IMR-90 (cell line): ENCODE results near the gene ENOX1. TPM values are rescaled to one million over a fixed set of nuclear protein-coding genes. Genes with fewer than 3 reads are reported as not detected.
A peak's percentile ranks its signal among the peaks of the same experiment; 100 is the strongest.

Source experiments
- ATAC-seq: fragments of 200-7000 bp; cut with Tn5 transposase; 2 replicates; pipeline ENCODE4 v1.9.1; 2020; ENCODE audit warnings: low read depth, mild to moderate bottlenecking, moderate library complexity
- BruUV-seq: library from RNA; stranded (reverse); fragments of 400-500 nt; replicated peaks from 2 replicates; lab custom pipeline; 2021; lab: Mats Ljungman, UMichigan
- CTCF ChIA-PET: fragments of 300-600 bp; formaldehyde crosslinking; extraction: SDS; loops from one replicate; lab custom pipeline; 2021; ENCODE audit warnings: antibody characterized with exemption; lab: Yijun Ruan, JAX
- POLR2A ChIA-PET: fragments of 300-600 bp; sonication (Branson Sonifier 250); formaldehyde crosslinking; loops from one replicate; lab custom pipeline; 2022; ENCODE audit warnings: antibody characterized with exemption; ENCODE audit not compliant: unreplicated experiment; lab: Charles Lee
- DNase-seq: peaks from one replicate; pipeline ENCODE4 v3.0.0; 2013
- H2AFZ ChIP-seq: replicated peaks from 2 replicates; pipeline ENCODE3; 2013; ENCODE audit warnings: low read length, mild to moderate bottlenecking; ENCODE audit not compliant: poor library complexity
- H2AK5ac ChIP-seq: 2 replicates; pipeline ENCODE4 v1.6.1; 2013; ENCODE audit warnings: low read depth, low read length, inconsistent platforms
- H2AK9ac ChIP-seq: replicated peaks from 2 replicates; pipeline ENCODE3; 2013; ENCODE audit warnings: mild to moderate bottlenecking, low read depth, low read length, moderate library complexity; ENCODE audit not compliant: poor library complexity
- H2BK120ac ChIP-seq: 2 replicates; pipeline ENCODE4 v1.6.1; 2013; ENCODE audit warnings: low read depth, low read length, inconsistent platforms
- H2BK15ac ChIP-seq: 3 replicates; pipeline ENCODE4 v1.6.1; 2013; ENCODE audit warnings: low read depth, low read length, inconsistent platforms
- H2BK20ac ChIP-seq: 2 replicates; pipeline ENCODE4 v1.6.1; 2013; ENCODE audit warnings: low read depth, mild to moderate bottlenecking, inconsistent platforms, low read length, moderate library complexity
- H2BK5ac ChIP-seq: 2 replicates; pipeline ENCODE4 v1.6.1; 2013; ENCODE audit warnings: mild to moderate bottlenecking, low read depth, low read length, inconsistent platforms; ENCODE audit not compliant: poor library complexity, severe bottlenecking
- H3K14ac ChIP-seq: replicated peaks from 2 replicates; pipeline ENCODE4 v1.6.1; 2013; ENCODE audit warnings: low read depth, low read length, inconsistent platforms
- H3K18ac ChIP-seq: 2 replicates; pipeline ENCODE4 v1.6.1; 2013; ENCODE audit warnings: low read depth, low read length, control low read depth
- H3K23ac ChIP-seq: 2 replicates; pipeline ENCODE4 v1.6.1; 2013; ENCODE audit warnings: low read depth, low read length, inconsistent platforms
- H3K27ac ChIP-seq: 2 replicates; pipeline ENCODE4 v1.5.1; 2013; ENCODE audit warnings: mild to moderate bottlenecking, control low read depth, low read length; ENCODE audit not compliant: insufficient read depth
- H3K27me3 ChIP-seq: 2 replicates; pipeline ENCODE4 v1.6.1; 2013; ENCODE audit warnings: low read length; ENCODE audit not compliant: control insufficient read depth, insufficient read depth
- H3K36me3 ChIP-seq: 2 replicates; pipeline ENCODE4 v1.6.1; 2013; ENCODE audit warnings: low read length, mixed read lengths; ENCODE audit not compliant: control insufficient read depth, insufficient read depth
- H3K4ac ChIP-seq: 2 replicates; pipeline ENCODE4 v1.6.1; 2013; ENCODE audit warnings: low read depth, low read length, inconsistent platforms
- H3K4me1 ChIP-seq: 2 replicates; pipeline ENCODE4 v1.6.1; 2013; ENCODE audit warnings: low read length, mixed read lengths; ENCODE audit not compliant: control insufficient read depth, insufficient read depth
- H3K4me2 ChIP-seq: 2 replicates; pipeline ENCODE4 v1.6.1; 2013; ENCODE audit warnings: low read depth, mild to moderate bottlenecking, control low read depth, low read length, moderate library complexity
- H3K4me3 ChIP-seq: 2 replicates; pipeline ENCODE4 v1.5.1; 2013; ENCODE audit warnings: low read depth, mild to moderate bottlenecking, control low read depth, low read length, moderate library complexity; ENCODE audit not compliant: insufficient read depth
- H3K56ac ChIP-seq: 2 replicates; pipeline ENCODE4 v1.6.1; 2013; ENCODE audit warnings: low read length, inconsistent platforms; ENCODE audit not compliant: insufficient read depth; ENCODE audit errors: extremely low read depth
- H3K79me1 ChIP-seq, 2 experiments: 2 replicates each; pipeline ENCODE4 v1.6.1; 2013; ENCODE audit warnings: low read length in 2 of 2, inconsistent platforms in 1 of 2, low read depth in 1 of 2
- H3K9ac ChIP-seq: 2 replicates; pipeline ENCODE4 v1.6.1; 2013; ENCODE audit warnings: low read depth, low read length, control low read depth
- H3K9me1 ChIP-seq: 2 replicates; pipeline ENCODE4 v1.6.1; 2013; ENCODE audit warnings: low read length, inconsistent platforms; ENCODE audit not compliant: insufficient read depth
- H3K9me3 ChIP-seq: 2 replicates; pipeline ENCODE4 v1.6.1; 2013; ENCODE audit warnings: low read length; ENCODE audit not compliant: control insufficient read depth, insufficient read depth
- H4K20me1 ChIP-seq: 2 replicates; pipeline ENCODE4 v1.6.1; 2013; ENCODE audit warnings: low read length, inconsistent platforms; ENCODE audit not compliant: insufficient read depth
- H4K5ac ChIP-seq: 2 replicates; pipeline ENCODE4 v1.6.1; 2013; ENCODE audit warnings: mild to moderate bottlenecking, low read depth, low read length, control low read depth
- H4K8ac ChIP-seq, 2 experiments: 2 replicates each; pipeline ENCODE4 v1.6.1; 2013; ENCODE audit warnings: low read depth in 2 of 2, low read length in 2 of 2, control low read depth in 1 of 2, inconsistent platforms in 1 of 2
- H4K91ac ChIP-seq: 2 replicates; pipeline ENCODE4 v1.6.1; 2013; ENCODE audit warnings: low read depth, low read length, inconsistent platforms; ENCODE audit not compliant: insufficient read depth
- MAFK ChIP-seq: IDR thresholded peaks from 2 replicates; pipeline ENCODE4 v1.6.1; 2012; ENCODE audit warnings: low read depth, low read length, improper control_type of control experiment
- MXI1 ChIP-seq: IDR thresholded peaks from 2 replicates; pipeline ENCODE4 v1.6.1; 2012; ENCODE audit warnings: low read depth, mild to moderate bottlenecking, low read length, moderate library complexity, borderline replicate concordance
- RAD21 ChIP-seq: IDR thresholded peaks from 2 replicates; pipeline ENCODE4 v1.6.1; 2012; ENCODE audit warnings: low read length, improper control_type of control experiment
- RCOR1 ChIP-seq: IDR thresholded peaks from 2 replicates; pipeline ENCODE4 v1.6.1; 2012; ENCODE audit warnings: mild to moderate bottlenecking, low read length, improper control_type of control experiment; ENCODE audit not compliant: insufficient replicate concordance
- RFX5 ChIP-seq: IDR thresholded peaks from 2 replicates; pipeline ENCODE4 v1.8.0; 2012; ENCODE audit warnings: low read depth, mild to moderate bottlenecking, low read length, moderate library complexity
- WGBS, 2 experiments: methylation state at CpG; one replicate each; pipeline versions ENCODE4 v1.1.5 to v1.1.7; 2013; ENCODE audit warnings: missing lambda C conversion rate in 2 of 2; ENCODE audit not compliant: insufficient read length in 1 of 2; ENCODE audit errors: extremely low coverage in 2 of 2; 5-methylcytosine and 5-hydroxymethylcytosine counted together
- dilution Hi-C: fragments of 300-500 bp; cut with HindIII; formaldehyde crosslinking; loops from one replicate; pipeline ENCODE4 v1.14.3; 2018; ENCODE audit warnings: low sequenced_read_pairs; ENCODE audit not compliant: unreplicated experiment
- in situ Hi-C: fragments of 300-500 bp; cut with MboI; formaldehyde crosslinking; loops from 3 replicates; pipeline ENCODE4 v1.14.3; 2019; ENCODE audit warnings: low sequenced_read_pairs, inconsistent platforms, mixed read lengths
- intact Hi-C: fragments of 100-400 bp; cut with micrococcal nuclease; formaldehyde crosslinking; loops from 2 replicates; pipeline ENCODE4 v1.10.0; 2022
- polyA plus RNA-seq, 3 experiments: library from polyadenylated mRNA; depleted of rRNA; stranded (reverse); fragments of >200 nt; gene quantifications; 2 replicates each; pipeline ENCODE4 v1.2.3, GENCODE V29; 2012; ENCODE audit warnings: low replicate concordance in 1 of 3
- total RNA-seq: library from RNA; depleted of rRNA; stranded (reverse); fragments of >200 nt; gene quantifications from 2 replicates; pipeline ENCODE4 v1.2.3, GENCODE V29; 2012
- TF ChIP-seq, protein P1 (sequence below): fragments of 150-350 bp; IDR thresholded peaks from 2 replicates; pipeline ENCODE4 v1.6.1; 2017; ENCODE audit warnings: mild to moderate bottlenecking, antibody characterized with exemption, low read length, low read depth

ENOX1 gene
- total and polyA plus RNA-seq, 2 of the 4 experiments (the other 2 are of a cell fraction), result 0.99 to 1.3 TPM

DNA sequence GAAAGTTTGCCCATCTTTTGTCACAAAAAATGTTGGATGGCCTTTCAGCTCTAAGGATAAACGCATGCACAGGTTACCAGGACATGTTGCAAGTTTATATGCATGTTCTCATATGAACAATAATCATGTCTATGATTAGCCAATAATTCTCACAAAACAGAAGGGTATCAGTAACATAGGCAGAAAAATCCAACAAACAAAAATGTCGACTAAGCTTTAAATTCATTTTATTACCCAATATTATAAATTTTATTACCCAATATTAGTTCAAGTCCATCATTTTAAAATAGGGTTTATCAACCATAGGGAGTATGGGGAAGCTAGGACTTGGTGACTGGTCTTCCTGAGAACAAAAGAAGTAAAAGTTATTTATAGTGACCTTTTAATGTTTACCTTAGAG, 93.1 kb downstream of the ENOX1 start:
- Histone ChIP-seq H3K27ac (no peak overlapping the region), H2AK5ac (no peak overlapping the region), H3K56ac (no peak overlapping the region), H3K14ac (no peak overlapping the region), H2BK120ac (no peak overlapping the region), H3K9ac (no peak overlapping the region), H3K27me3 (peaks cover 2% of the 10 kb centered on the region), H4K91ac (no peak overlapping the region), H3K9me3 (no peaks in the 10 kb centered on the region), H3K4me1 (no peaks in the 10 kb centered on the region), H2BK15ac (no peak overlapping the region), H4K20me1 (no peaks in the 10 kb centered on the region), H2AK9ac (no peak overlapping the region), H3K4ac (no peak overlapping the region), H3K23ac (no peak overlapping the region), H4K8ac (no peak overlapping the region), H3K79me1 (no peaks in the 10 kb centered on the region), H3K36me3 (no peaks in the 10 kb centered on the region), H4K5ac (no peak overlapping the region), H3K4me3 (no peak overlapping the region), H3K18ac (no peak overlapping the region), H2AFZ (no peak overlapping the region), H2BK20ac (no peak overlapping the region), H3K9me1 (no peaks in the 10 kb centered on the region; the same call in 1 of the 2 replicates), H2BK5ac (no peak overlapping the region), H3K4me2 (no peak overlapping the region)
- BruUV-seq, result no TSS peak
- in situ Hi-C loops (no loop called here), intact Hi-C loops (no loop called here), dilution Hi-C loops (no loop called here)
- ChIA-PET POLR2A (interaction anchor here (0.6 kb wide), 1 partner anchor 713 kb away, joined by 3 read pairs; no protein-coding TSS in a partner anchor), CTCF (interaction anchor here (1.2 kb wide), 1 partner anchor 29 kb away, joined by 3 read pairs; no protein-coding TSS in a partner anchor)
- 100% methylated on average over 1 of the region's 2 CpGs; no CpG with 5 or more reads in 1 of the 2 experiments for WGBS, 2 experiments
- ATAC-seq, result no peak
- TF ChIP-seq RAD21, result no peak
- TF ChIP-seq, protein P1, sequence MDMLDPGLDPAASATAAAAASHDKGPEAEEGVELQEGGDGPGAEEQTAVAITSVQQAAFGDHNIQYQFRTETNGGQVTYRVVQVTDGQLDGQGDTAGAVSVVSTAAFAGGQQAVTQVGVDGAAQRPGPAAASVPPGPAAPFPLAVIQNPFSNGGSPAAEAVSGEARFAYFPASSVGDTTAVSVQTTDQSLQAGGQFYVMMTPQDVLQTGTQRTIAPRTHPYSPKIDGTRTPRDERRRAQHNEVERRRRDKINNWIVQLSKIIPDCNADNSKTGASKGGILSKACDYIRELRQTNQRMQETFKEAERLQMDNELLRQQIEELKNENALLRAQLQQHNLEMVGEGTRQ, result no peak
- no peak for TF ChIP-seq MXI1
- no peak for TF ChIP-seq RFX5
- TF ChIP-seq MAFK, result peak; percentile 68
- no peak for TF ChIP-seq RCOR1
- no peak for DNase-seq
